ENCODE data around the gene ZNF335. TPM values are rescaled to one million over a fixed set of nuclear protein-coding genes. Genes with fewer than 3 reads are reported as not detected.

The ZNF335 gene
- total and polyA plus RNA-seq, 2 of the 13 experiments (the other 11 are each of a cell fraction or from before 2014, with no cell fraction given) = 9.7 to 13.7 TPM

DNA sequence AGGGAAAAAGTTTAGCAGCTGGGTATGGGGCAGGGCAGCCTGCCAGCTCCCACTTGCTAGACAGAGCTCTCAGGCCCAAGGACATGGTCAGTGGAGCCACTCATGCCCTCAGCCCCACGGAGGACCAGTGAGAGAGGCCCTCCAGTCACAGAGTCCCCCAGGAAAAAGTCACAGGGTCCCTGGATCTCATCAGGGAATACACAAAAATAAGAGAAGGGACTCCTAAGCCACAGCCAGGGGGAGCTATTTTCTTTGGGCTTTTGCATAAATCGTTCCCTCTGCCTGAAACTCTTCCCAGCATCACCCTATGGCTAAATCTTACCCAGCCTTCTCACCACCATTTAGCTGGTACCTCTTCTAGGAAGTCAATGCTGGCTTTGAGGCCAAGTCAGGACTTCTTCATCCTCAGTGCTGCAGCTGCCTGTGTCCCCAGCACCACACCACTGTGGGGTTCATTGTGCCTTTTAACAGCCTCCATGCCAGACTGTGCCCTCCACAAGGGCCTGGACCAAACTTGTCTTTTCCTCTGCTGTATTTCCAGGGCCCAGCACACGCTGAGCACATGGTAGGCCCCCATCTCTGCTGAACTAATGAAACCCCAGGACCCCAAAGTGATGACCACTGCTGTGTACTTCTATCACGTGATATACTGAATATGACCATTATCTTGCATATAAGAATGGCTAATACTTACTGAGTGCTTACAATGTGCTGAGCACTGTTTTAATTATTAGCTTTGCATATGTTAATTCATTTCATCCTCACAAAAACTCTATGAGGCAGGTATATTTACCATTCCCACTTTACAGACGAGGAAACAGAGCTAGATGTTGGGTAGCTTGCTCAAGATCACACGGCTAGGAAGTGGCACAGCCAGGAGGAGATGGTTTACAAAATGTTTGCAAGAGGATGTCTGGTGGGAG, 2.0 kb downstream of the ZNF335 start (continued):
- TF ChIP-seq, protein P1, sequence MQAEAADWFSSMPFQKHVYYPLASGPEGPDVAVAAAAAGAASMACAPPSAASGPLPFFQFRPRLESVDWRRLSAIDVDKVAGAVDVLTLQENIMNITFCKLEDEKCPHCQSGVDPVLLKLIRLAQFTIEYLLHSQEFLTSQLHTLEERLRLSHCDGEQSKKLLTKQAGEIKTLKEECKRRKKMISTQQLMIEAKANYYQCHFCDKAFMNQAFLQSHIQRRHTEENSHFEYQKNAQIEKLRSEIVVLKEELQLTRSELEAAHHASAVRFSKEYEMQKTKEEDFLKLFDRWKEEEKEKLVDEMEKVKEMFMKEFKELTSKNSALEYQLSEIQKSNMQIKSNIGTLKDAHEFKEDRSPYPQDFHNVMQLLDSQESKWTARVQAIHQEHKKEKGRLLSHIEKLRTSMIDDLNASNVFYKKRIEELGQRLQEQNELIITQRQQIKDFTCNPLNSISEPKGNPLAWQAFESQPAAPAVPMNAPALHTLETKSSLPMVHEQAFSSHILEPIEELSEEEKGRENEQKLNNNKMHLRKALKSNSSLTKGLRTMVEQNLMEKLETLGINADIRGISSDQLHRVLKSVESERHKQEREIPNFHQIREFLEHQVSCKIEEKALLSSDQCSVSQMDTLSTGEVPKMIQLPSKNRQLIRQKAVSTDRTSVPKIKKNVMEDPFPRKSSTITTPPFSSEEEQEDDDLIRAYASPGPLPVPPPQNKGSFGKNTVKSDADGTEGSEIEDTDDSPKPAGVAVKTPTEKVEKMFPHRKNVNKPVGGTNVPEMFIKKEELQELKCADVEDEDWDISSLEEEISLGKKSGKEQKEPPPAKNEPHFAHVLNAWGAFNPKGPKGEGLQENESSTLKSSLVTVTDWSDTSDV (CRISPR knock-in tag; IDR thresholded peaks at IDR 0.05) = no peak
- TF ChIP-seq ZNF331 (CRISPR knock-in tag; IDR thresholded peaks at IDR 0.05) = no peak; the same call in 1 of the 2 replicates
- no peak for TF ChIP-seq RBM22 (optimal IDR thresholded peaks at IDR 0.05; ENCODE audit: low read length)
- no peak for TF ChIP-seq SALL1 (CRISPR knock-in tag; IDR thresholded peaks at IDR 0.05)
- TF ChIP-seq SALL2 (CRISPR knock-in tag; IDR thresholded peaks at IDR 0.05) = no peak
- no peak for TF ChIP-seq GZF1 (CRISPR knock-in tag; IDR thresholded peaks at IDR 0.05)
- TF ChIP-seq, protein P2, sequence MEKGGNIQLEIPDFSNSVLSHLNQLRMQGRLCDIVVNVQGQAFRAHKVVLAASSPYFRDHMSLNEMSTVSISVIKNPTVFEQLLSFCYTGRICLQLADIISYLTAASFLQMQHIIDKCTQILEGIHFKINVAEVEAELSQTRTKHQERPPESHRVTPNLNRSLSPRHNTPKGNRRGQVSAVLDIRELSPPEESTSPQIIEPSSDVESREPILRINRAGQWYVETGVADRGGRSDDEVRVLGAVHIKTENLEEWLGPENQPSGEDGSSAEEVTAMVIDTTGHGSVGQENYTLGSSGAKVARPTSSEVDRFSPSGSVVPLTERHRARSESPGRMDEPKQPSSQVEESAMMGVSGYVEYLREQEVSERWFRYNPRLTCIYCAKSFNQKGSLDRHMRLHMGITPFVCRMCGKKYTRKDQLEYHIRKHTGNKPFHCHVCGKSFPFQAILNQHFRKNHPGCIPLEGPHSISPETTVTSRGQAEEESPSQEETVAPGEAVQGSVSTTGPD (CRISPR knock-in tag; IDR thresholded peaks at IDR 0.05) = no peak
- TF ChIP-seq ZFX (CRISPR knock-in tag; IDR thresholded peaks at IDR 0.05; ENCODE audit: low read depth) = peak; percentile 35; the same call in 1 of the 2 replicates
- no peak for TF ChIP-seq FOXA1 (IDR thresholded peaks at IDR 0.05)
- TF ChIP-seq FOXA1 (CRISPR knock-in tag; IDR thresholded peaks at IDR 0.05) = no peak
- TF ChIP-seq SOX13 (IDR thresholded peaks at IDR 0.05) = no peak
- TF ChIP-seq SOX13 (CRISPR knock-in tag; conservative IDR thresholded peaks at IDR 0.05 in 1 of 2, IDR thresholded peaks at IDR 0.05 in 1 of 2) = 0 out of 4 replicates have a peak, but pooled peaks of 1 of the 2 experiments have one; percentile 11
- TF ChIP-seq, protein P3, sequence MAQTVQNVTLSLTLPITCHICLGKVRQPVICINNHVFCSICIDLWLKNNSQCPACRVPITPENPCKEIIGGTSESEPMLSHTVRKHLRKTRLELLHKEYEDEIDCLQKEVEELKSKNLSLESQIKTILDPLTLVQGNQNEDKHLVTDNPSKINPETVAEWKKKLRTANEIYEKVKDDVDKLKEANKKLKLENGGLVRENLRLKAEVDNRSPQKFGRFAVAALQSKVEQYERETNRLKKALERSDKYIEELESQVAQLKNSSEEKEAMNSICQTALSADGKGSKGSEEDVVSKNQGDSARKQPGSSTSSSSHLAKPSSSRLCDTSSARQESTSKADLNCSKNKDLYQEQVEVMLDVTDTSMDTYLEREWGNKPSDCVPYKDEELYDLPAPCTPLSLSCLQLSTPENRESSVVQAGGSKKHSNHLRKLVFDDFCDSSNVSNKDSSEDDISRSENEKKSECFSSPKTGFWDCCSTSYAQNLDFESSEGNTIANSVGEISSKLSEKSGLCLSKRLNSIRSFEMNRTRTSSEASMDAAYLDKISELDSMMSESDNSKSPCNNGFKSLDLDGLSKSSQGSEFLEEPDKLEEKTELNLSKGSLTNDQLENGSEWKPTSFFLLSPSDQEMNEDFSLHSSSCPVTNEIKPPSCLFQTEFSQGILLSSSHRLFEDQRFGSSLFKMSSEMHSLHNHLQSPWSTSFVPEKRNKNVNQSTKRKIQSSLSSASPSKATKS (CRISPR knock-in tag; IDR thresholded peaks at IDR 0.05) = no peak
- TF ChIP-seq ZFP90 (CRISPR knock-in tag; IDR thresholded peaks at IDR 0.05; ENCODE audit: borderline replicate concordance) = peak; percentile 97; the same call in 1 of the 2 replicates
- TF ChIP-seq, protein P4, sequence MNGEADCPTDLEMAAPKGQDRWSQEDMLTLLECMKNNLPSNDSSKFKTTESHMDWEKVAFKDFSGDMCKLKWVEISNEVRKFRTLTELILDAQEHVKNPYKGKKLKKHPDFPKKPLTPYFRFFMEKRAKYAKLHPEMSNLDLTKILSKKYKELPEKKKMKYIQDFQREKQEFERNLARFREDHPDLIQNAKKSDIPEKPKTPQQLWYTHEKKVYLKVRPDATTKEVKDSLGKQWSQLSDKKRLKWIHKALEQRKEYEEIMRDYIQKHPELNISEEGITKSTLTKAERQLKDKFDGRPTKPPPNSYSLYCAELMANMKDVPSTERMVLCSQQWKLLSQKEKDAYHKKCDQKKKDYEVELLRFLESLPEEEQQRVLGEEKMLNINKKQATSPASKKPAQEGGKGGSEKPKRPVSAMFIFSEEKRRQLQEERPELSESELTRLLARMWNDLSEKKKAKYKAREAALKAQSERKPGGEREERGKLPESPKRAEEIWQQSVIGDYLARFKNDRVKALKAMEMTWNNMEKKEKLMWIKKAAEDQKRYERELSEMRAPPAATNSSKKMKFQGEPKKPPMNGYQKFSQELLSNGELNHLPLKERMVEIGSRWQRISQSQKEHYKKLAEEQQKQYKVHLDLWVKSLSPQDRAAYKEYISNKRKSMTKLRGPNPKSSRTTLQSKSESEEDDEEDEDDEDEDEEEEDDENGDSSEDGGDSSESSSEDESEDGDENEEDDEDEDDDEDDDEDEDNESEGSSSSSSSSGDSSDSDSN (CRISPR knock-in tag; IDR thresholded peaks at IDR 0.05) = no peak; the same call in 1 of the 2 replicates
- no peak for TF ChIP-seq MED13 (CRISPR knock-in tag; IDR thresholded peaks at IDR 0.05)
- no peak for TF ChIP-seq ZNF180 (CRISPR knock-in tag; IDR thresholded peaks at IDR 0.05; ENCODE audit: borderline replicate concordance, low read depth)
- TF ChIP-seq ZBTB42 (CRISPR knock-in tag; IDR thresholded peaks at IDR 0.05) = no peak
- TF ChIP-seq DMAP1 (CRISPR knock-in tag; IDR thresholded peaks at IDR 0.05) = no peak
- no peak; the same call in none of the 2 replicates for TF ChIP-seq BORCS8-MEF2B (CRISPR knock-in tag; IDR thresholded peaks at IDR 0.05)
- TF ChIP-seq SMC3 (IDR thresholded peaks at IDR 0.05; ENCODE audit: low read length) = peak; percentile 68

All from HepG2 (cell line).